ENCODE data around the gene RAMAC. TPM values are rescaled to one million over a fixed set of nuclear protein-coding genes. Genes with fewer than 3 reads are reported as not detected.

RAMAC gene
- total RNA-seq, 1 donor from 2014 or later = 37.2 TPM

DNA sequence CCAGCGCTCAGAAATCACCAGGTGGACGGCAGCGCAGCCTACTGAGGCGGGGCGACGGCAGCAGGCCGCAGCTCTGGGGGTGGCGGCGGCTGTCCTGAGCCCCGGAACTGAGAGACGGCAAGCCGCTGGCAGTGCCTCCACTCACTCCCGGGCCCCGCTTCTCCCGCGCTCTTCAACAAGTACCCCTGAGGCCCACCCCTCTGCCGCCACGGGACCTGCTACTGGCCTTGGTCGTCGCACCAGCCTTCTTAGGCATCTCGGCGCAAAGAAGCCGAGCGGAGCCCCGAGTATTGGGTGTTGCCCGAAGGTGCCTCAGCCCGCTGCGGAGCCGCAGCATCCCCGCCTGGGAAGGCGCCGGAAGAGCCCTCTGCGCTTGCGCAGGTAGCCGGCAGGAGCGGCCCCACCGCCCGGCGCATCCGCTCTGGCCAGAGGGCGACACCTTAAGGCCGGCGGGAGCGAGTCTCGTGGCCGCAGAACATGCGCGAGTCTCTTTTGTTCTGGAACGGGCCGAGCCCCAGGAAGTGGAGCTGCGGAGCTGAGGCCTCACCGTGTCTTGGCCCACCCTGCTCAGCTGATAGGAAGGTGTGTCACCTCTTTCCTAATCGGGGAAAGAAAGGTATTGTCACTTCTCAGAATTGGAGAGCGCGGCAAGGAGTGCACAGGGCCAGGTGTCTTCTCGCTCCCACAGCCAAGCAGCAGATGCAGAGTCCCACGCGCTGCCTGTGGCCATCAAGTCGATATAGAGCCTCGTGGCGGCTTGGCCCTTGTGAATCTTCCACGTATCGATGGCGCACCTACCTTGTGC, 25.5 kb downstream of the RAMAC start, which contains the start of gene C15orf40:
Gene C15orf40 (minus strand): TSS at position 369 of the 805 bp plus-strand sequence. CDS start 32 bp downstream, at position 337.
- peak; percentile 65 for DNase-seq (ENCODE audit: low read depth)
- H3K27me3 ChIP-seq (ENCODE audit: control insufficient read depth, insufficient read depth, low read length) = no peaks in the 10 kb centered on the region
- peak within 1 kb of the TSS; percentile 87 for H3K4me3 ChIP-seq (ENCODE audit: low read depth, low read length)
- H3K36me3 ChIP-seq (ENCODE audit: control insufficient read depth, insufficient read depth, low read length) = no peaks in the 10 kb centered on the region
- TF ChIP-seq, protein P1, sequence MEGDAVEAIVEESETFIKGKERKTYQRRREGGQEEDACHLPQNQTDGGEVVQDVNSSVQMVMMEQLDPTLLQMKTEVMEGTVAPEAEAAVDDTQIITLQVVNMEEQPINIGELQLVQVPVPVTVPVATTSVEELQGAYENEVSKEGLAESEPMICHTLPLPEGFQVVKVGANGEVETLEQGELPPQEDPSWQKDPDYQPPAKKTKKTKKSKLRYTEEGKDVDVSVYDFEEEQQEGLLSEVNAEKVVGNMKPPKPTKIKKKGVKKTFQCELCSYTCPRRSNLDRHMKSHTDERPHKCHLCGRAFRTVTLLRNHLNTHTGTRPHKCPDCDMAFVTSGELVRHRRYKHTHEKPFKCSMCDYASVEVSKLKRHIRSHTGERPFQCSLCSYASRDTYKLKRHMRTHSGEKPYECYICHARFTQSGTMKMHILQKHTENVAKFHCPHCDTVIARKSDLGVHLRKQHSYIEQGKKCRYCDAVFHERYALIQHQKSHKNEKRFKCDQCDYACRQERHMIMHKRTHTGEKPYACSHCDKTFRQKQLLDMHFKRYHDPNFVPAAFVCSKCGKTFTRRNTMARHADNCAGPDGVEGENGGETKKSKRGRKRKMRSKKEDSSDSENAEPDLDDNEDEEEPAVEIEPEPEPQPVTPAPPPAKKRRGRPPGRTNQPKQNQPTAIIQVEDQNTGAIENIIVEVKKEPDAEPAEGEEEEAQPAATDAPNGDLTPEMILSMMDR (IDR thresholded peaks at IDR 0.05; ENCODE audit: insufficient read depth, low read length, poor library complexity, severe bottlenecking) = peak; percentile 71

DNA sequence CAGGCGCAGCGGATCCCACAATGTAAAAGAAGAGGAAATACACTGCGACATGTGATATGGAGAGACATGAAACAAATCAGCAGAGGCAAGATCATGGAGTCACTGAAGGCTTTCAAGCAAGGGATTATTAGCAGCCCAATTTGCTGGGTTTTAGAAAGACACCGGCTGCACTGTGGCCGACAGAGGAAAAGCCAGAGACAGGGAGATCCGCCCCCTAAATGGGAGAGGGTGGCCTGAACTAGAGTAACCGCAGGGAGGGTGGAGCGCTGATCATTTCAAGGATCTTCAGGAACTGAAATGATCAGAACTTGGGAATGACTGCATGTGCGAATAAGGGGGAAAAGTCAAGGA, 26.0 kb downstream of the RAMAC start:
- TF ChIP-seq, protein P1 (IDR thresholded peaks at IDR 0.05; ENCODE audit: insufficient read depth, low read length, poor library complexity, severe bottlenecking) = no peak
- Histone ChIP-seq H3K27me3 (ENCODE audit: control insufficient read depth, insufficient read depth, low read length) (no peaks in the 10 kb centered on the region), H3K36me3 (ENCODE audit: control insufficient read depth, insufficient read depth, low read length) (peaks cover under 1% of the 10 kb centered on the region), H3K4me3 (ENCODE audit: low read depth, low read length) (peak overlapping the region; percentile 87)
- no peak for DNase-seq (ENCODE audit: low read depth)

DNA sequence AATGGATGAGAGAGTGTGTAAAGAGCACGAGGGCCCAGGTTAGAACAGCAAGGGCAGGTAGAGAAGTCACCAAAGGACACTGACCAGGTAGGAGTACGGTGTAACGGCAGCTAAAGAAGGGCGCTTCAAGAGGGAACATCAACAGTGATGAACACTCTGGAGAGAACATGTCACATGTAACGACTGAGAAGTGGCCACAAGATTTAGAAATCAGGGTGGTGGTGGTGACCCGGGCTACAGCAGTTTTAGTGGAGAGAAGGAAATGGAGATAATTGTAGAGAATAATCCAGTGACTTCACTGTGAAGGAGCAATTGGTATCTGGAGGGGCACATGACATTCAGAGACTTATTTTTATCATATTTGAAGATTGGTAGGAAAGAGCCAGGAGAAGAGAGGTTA, 26.6 kb downstream of the RAMAC start:
- peaks cover 2% of the 10 kb centered on the region for H3K36me3 ChIP-seq (ENCODE audit: control insufficient read depth, insufficient read depth, low read length)
- TF ChIP-seq, protein P1 (IDR thresholded peaks at IDR 0.05; ENCODE audit: insufficient read depth, low read length, poor library complexity, severe bottlenecking) = no peak
- no peak for DNase-seq (ENCODE audit: low read depth)
- no peak overlapping the region for H3K4me3 ChIP-seq (ENCODE audit: low read depth, low read length)
- no peaks in the 10 kb centered on the region for H3K27me3 ChIP-seq (ENCODE audit: control insufficient read depth, insufficient read depth, low read length)

DNA sequence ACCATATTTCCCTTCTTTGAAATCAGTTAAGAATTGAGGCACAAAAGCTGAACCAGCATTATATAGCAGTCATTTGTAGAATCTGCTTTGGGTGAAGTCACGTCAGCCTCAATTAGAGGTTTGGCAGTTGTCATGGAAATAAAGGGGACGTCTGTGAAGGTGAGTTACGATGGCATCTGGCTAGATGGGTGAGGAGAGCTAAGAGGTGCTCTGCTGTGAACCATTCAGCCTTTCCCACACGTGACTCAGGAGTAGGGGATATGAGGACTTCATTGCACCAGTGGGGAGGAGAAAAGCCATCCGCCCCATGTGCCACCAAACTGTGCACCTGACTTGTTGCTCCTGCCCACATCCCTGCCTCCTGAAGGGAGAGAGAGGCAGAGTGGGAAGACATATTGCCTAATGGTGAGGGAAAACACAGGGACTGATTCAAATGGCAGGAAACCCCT, 28.2 kb downstream of the RAMAC start:
- peaks cover 2% of the 10 kb centered on the region for H3K36me3 ChIP-seq (ENCODE audit: control insufficient read depth, insufficient read depth, low read length)
- DNase-seq (ENCODE audit: low read depth) = no peak
- H3K4me3 ChIP-seq (ENCODE audit: low read depth, low read length) = no peak overlapping the region
- no peaks in the 10 kb centered on the region for H3K27me3 ChIP-seq (ENCODE audit: control insufficient read depth, insufficient read depth, low read length)
- TF ChIP-seq, protein P1 (IDR thresholded peaks at IDR 0.05; ENCODE audit: insufficient read depth, low read length, poor library complexity, severe bottlenecking) = no peak

DNA sequence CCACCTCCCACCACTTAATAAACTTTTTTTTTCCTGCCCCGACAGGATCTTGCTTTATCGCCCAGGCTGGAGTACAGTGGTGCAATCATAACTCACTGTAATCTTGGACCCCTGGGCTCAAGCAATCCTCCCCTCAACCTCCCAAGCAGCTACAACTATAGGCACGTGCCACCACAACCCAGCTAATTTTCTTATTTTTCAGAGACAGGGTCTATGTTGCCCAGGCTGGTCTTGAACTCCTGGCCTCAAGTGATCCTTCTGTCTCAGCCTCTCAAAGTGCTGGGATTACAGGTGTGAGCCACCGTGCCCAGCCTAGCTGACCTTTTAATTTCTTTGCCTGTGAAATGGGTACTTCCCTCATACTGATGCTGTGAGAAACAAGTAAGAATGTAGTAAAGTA, 29.4 kb downstream of the RAMAC start:
- Histone ChIP-seq H3K36me3 (ENCODE audit: control insufficient read depth, insufficient read depth, low read length) (peaks cover 2% of the 10 kb centered on the region), H3K4me3 (ENCODE audit: low read depth, low read length) (no peak overlapping the region), H3K27me3 (ENCODE audit: control insufficient read depth, insufficient read depth, low read length) (no peaks in the 10 kb centered on the region)
- no peak for DNase-seq (ENCODE audit: low read depth)
- TF ChIP-seq, protein P1 (IDR thresholded peaks at IDR 0.05; ENCODE audit: insufficient read depth, low read length, poor library complexity, severe bottlenecking) = no peak
